GM21526 (cell line): ENCODE results near the gene GMCL2.

Experiments
- ATAC-seq: cut with Tn5 transposase; IDR thresholded peaks from one replicate; pipeline ENCODE4 v1.9.1; 2021; ENCODE audit warnings: moderate library complexity; ENCODE audit not compliant: unreplicated experiment, low FRiP score

Gene GMCL2

GRCh38 chr5:178223196-178223773 lies 36.1 kb upstream of the GMCL2 start:
- no peak for ATAC-seq

GRCh38 chr5:178222292-178222691 lies 35.1 kb upstream of the GMCL2 start:
- ATAC-seq = no peak

GRCh38 chr5:178221853-178222252 lies 34.7 kb upstream of the GMCL2 start:
- no peak for ATAC-seq

- no peak for ATAC-seq
Observed at GRCh38 chr5:178221282-178221681, 34.1 kb upstream of the GMCL2 start.

- no peak for ATAC-seq
Observed at GRCh38 chr5:178218827-178219226, 31.7 kb upstream of the GMCL2 start.

- ATAC-seq = no peak
Observed at GRCh38 chr5:178218237-178218776, 31.1 kb upstream of the GMCL2 start.

- ATAC-seq = no peak
Observed at GRCh38 chr5:178216779-178217178, 29.6 kb upstream of the GMCL2 start.

- ATAC-seq = no peak
Observed at GRCh38 chr5:178216088-178216534, 28.9 kb upstream of the GMCL2 start.

- ATAC-seq = no peak
Observed at GRCh38 chr5:178215280-178216002, 28.3 kb upstream of the GMCL2 start.

GRCh38 chr5:178214160-178214803 lies 27.1 kb upstream of the GMCL2 start:
- ATAC-seq = no peak

- no peak for ATAC-seq
Observed at GRCh38 chr5:178213748-178214151, 26.6 kb upstream of the GMCL2 start.

GRCh38 chr5:178213003-178213461 lies 25.9 kb upstream of the GMCL2 start:
- no peak for ATAC-seq

- no peak for ATAC-seq
Observed at GRCh38 chr5:178212241-178213002, 25.3 kb upstream of the GMCL2 start.

- ATAC-seq = no peak
Observed at GRCh38 chr5:178211095-178212048, 24.2 kb upstream of the GMCL2 start.

GRCh38 chr5:178210686-178211085 lies 23.5 kb upstream of the GMCL2 start:
- no peak for ATAC-seq

- no peak for ATAC-seq
Observed at GRCh38 chr5:178210073-178210535, 22.9 kb upstream of the GMCL2 start.

GRCh38 chr5:178209334-178210072 lies 22.3 kb upstream of the GMCL2 start:
- ATAC-seq = no peak

- ATAC-seq = no peak
Observed at GRCh38 chr5:178208540-178209227, 21.5 kb upstream of the GMCL2 start.
